ENCODE data around the gene KLHL21.

Gene KLHL21

DNA sequence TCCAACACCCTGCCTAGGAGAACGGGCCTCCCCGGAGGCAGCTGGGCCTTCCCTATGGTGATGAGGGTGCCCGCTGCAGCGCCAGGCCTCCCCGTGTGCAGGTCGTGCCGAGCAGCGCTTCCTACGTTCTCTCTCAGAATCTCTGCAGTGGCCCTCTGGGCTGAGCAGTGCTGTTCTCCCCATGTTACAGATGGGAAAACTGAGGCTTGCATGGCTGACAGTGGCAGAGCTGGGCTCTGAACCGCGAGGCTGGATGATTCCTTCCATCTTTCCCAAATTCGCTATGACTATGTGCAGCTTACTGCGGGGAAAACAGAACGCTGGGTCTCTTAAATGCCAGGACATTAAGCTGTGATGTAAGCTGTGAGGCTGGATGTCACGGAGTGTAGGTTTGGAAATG lies 8.9 kb downstream of the KLHL21 start:
- no peak for DNase-seq (ENCODE audit: low spot score)
- TF ChIP-seq, protein P1, sequence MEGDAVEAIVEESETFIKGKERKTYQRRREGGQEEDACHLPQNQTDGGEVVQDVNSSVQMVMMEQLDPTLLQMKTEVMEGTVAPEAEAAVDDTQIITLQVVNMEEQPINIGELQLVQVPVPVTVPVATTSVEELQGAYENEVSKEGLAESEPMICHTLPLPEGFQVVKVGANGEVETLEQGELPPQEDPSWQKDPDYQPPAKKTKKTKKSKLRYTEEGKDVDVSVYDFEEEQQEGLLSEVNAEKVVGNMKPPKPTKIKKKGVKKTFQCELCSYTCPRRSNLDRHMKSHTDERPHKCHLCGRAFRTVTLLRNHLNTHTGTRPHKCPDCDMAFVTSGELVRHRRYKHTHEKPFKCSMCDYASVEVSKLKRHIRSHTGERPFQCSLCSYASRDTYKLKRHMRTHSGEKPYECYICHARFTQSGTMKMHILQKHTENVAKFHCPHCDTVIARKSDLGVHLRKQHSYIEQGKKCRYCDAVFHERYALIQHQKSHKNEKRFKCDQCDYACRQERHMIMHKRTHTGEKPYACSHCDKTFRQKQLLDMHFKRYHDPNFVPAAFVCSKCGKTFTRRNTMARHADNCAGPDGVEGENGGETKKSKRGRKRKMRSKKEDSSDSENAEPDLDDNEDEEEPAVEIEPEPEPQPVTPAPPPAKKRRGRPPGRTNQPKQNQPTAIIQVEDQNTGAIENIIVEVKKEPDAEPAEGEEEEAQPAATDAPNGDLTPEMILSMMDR (IDR thresholded peaks at IDR 0.05; ENCODE audit: extremely low read depth, missing control alignments), result no peak

DNA sequence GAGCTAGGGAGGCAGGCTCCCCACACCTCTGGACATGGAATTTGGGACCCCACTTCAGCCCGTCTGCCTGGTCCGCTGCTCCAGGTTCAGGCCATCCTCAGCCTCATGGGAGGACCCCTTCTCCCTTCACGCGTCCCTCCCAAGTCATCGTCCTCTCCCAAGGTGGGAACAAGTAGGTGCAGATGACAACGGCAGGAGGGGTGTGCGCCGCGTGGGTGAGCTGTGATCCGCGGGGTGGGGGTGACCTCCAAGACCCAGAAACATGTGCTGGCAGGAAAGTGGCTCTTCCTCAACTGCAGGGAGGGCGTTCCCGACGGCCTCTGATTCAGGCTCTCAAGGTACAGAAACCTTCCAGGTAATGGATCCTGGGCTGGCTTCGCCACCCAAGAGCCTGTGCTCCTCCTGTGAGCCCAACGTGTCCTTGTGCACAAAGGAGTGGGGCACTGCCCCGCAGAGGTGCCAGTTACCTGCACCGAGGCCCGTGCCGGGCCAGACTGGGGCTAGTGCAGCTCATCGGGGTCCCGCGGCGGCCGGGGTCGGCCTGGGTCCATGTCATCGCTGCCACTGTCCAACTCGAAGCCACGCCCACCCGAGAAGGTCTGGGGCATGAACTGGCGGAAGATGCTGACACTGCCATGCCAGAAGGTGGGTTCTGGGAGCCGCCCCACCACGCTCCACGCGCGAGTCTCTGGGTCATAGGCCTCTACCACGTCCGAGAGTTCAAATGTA lies 9.6 kb downstream of the KLHL21 start:
- TF ChIP-seq, protein P1 (IDR thresholded peaks at IDR 0.05; ENCODE audit: extremely low read depth, missing control alignments), result no peak
- no peak for DNase-seq (ENCODE audit: low spot score)

DNA sequence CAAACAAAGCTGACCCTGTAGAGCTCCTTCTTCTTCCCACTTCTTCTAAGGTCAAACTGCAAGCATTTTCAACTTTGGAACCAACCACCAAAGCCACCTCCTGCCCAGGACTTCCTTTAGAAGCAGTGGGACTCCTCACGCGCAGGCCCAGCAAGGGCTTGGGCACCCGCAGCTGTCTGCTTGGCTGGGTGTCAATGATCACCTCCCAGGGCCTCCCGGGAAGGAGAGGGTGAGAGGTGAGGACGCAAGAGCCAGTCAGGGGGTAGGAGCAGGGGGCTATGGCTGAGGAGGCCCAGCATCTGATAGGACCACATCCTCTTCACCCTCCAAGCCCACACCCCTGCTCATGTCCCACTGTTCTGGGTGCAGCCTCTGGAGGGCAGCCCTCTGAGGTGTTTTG lies 10.2 kb downstream of the KLHL21 start:
- DNase-seq (ENCODE audit: low spot score), result no peak

DNA sequence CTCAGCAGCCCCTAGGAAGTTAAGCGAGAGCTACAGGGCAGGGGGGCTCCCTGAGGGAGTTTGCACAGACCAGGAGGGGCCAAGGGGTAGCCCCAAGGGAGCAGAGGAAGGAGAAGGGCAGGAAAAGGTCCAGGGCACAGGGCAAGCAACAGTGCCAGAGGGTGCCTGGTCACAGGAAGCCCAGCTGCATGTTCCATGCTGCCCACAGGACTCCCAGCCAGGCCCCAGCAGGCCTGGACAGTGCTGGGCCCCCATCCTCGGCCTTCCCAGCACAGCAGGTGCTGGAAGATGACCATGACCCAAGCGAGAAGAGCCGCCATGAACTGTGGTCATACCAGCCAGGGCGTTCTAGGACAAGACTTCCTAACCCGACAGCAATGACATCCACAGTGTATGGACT lies 11.0 kb downstream of the KLHL21 start:
- TF ChIP-seq, protein P1 (IDR thresholded peaks at IDR 0.05; ENCODE audit: extremely low read depth, missing control alignments), result no peak
- DNase-seq (ENCODE audit: low spot score), result no peak

More for the DNA sequence above, 10.2 kb downstream of the KLHL21 start:
- TF ChIP-seq, protein P1 (IDR thresholded peaks at IDR 0.05; ENCODE audit: extremely low read depth, missing control alignments), result no peak

DNA sequence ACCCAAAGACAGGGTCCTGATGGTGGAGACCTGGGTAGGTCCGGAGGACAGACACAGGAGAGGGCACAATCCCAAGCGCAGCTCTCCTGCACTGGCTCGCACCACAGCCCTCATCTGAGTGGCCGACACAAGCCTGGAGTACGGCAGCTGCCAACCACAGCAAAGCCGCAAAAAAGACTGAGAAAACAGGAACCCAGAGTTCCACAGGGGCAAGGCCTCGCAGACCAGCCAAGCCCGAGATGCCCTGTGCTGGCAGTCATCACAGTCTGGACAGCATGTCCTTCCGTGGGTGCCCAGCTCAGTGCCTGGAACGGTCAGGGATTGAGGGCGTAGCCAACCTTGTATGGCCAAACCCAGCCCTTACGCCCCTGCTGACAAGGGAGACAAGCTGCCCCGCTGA lies 11.4 kb downstream of the KLHL21 start:
- DNase-seq (ENCODE audit: low spot score), result no peak
- TF ChIP-seq, protein P1 (IDR thresholded peaks at IDR 0.05; ENCODE audit: extremely low read depth, missing control alignments), result no peak

DNA sequence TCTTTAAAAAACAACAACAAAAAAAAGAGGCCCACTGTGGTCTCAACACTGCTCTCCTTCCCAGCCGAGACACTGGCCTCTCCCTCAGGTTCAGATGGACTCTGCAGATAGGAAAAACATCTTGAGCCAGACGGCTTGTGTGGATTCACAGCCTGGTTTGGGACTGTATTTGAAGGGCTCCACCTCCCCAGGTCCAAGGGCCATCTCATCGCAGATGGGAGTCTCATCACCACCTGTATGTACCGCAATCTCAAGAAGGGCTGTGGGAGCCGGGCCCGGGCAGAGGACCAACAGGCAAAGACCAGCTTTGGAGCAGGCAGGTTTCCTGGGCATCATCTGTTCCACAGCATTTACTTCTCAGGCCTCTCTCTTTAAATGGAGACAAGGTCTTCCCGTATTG lies 12.6 kb downstream of the KLHL21 start:
- TF ChIP-seq, protein P1 (IDR thresholded peaks at IDR 0.05; ENCODE audit: extremely low read depth, missing control alignments), result no peak

DNA sequence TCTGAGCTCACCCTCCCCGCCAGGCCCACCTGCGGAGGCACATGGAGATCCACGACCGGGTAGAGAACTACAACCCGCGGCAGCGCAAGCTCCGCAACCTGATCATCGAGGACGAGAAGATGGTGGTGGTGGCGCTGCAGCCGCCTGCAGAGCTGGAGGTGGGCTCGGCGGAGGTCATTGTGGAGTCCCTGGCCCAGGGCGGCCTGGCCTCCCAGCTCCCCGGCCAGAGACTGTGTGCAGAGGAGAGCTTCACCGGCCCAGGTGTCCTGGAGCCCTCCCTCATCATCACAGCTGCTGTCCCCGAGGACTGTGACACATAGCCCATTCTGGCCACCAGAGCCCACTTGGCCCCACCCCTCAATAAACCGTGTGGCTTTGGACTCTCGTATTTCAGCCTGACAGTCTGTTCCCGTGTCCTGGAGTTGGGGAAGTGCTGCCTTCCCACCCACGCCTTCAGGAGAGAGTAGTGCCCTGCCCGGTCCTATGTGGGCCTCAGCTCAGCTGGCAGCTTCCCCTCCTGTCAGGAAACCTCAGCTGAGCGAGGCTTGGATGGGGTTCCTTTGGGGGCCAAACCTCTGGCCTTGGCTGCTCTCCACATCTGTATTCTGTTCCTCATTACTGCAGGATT lies 13.7 kb downstream of the KLHL21 start:
- TF ChIP-seq, protein P1 (IDR thresholded peaks at IDR 0.05; ENCODE audit: extremely low read depth, missing control alignments), result no peak
- DNase-seq (ENCODE audit: low spot score), result no peak

More for the DNA sequence above, 12.6 kb downstream of the KLHL21 start:
- no peak for DNase-seq (ENCODE audit: low spot score)

Data from GM20000 (cell line).